Measurements from ENCODE around the gene RBP3. TPM values are rescaled to one million over a fixed set of nuclear protein-coding genes. Genes with fewer than 3 reads are reported as not detected.
A peak's percentile ranks its signal among the peaks of the same experiment; 100 is the strongest.

RBP3 gene
- total and polyA plus RNA-seq, 2 experiments from 2014 or later = 0.53 to 1.3 TPM

GRCh38 chr10:47362199-47362598 is 14.0 kb downstream of the RBP3 start:
- H3K4me1 ChIP-seq (ENCODE audit: insufficient read depth) = no peaks in the 10 kb centered on the region
- H2AFZ ChIP-seq = no peak overlapping the region
- 93% methylated on average over 3 of the region's 3 CpGs for WGBS (ENCODE audit: low lambda C conversion rate, missing lambda C conversion rate)
- no peaks in the 10 kb centered on the region for H3K9me3 ChIP-seq (ENCODE audit: low read depth)
- TF ChIP-seq EZH2 (IDR thresholded peaks at IDR 0.05; ENCODE audit: borderline replicate concordance) = no peak
- no peak for TF ChIP-seq EZH2phosphoT487 (IDR thresholded peaks at IDR 0.05; ENCODE audit: low read depth, severe bottlenecking, unreplicated experiment)
- TF ChIP-seq CTCF (IDR thresholded peaks at IDR 0.05; ENCODE audit: poor library complexity) = no peak
- no peak for DNase-seq (ENCODE audit: low spot score)
- H3K36me3 ChIP-seq (replicated peaks; ENCODE audit: insufficient read depth, low read depth) = no peaks in the 10 kb centered on the region
- no peak overlapping the region for H3K4me3 ChIP-seq
- H4K20me1 ChIP-seq (ENCODE audit: insufficient read depth, poor library complexity, severe bottlenecking) = no peaks in the 10 kb centered on the region
- no peak overlapping the region for H3K27ac ChIP-seq
- no peaks in the 10 kb centered on the region for H3K9me2 ChIP-seq (replicated peaks; ENCODE audit: insufficient read depth)
- H3K4me2 ChIP-seq = no peak overlapping the region
- H3K27me3 ChIP-seq = no peaks in the 10 kb centered on the region
- H3K79me2 ChIP-seq = no peaks in the 10 kb centered on the region

GRCh38 chr10:47363781-47364180 is 15.6 kb downstream of the RBP3 start:
- Histone ChIP-seq H2AFZ (no peak overlapping the region), H3K27ac (no peak overlapping the region), H3K36me3 (replicated peaks; ENCODE audit: insufficient read depth, low read depth) (no peaks in the 10 kb centered on the region), H3K4me1 (ENCODE audit: insufficient read depth) (no peaks in the 10 kb centered on the region), H3K9me2 (replicated peaks; ENCODE audit: insufficient read depth) (no peaks in the 10 kb centered on the region), H4K20me1 (ENCODE audit: insufficient read depth, poor library complexity, severe bottlenecking) (no peaks in the 10 kb centered on the region), H3K9me3 (ENCODE audit: low read depth) (no peaks in the 10 kb centered on the region), H3K79me2 (no peaks in the 10 kb centered on the region), H3K27me3 (no peaks in the 10 kb centered on the region), H3K4me3 (no peak overlapping the region), H3K4me2 (no peak overlapping the region)
- TF ChIP-seq CTCF (IDR thresholded peaks at IDR 0.05; ENCODE audit: poor library complexity) (no peak), EZH2 (IDR thresholded peaks at IDR 0.05; ENCODE audit: borderline replicate concordance) (no peak), EZH2phosphoT487 (IDR thresholded peaks at IDR 0.05; ENCODE audit: low read depth, severe bottlenecking, unreplicated experiment) (no peak)
- DNase-seq (ENCODE audit: low spot score) = peak; percentile 59
- 60% methylated on average over 3 of the region's 3 CpGs for WGBS (ENCODE audit: low lambda C conversion rate, missing lambda C conversion rate)

- H3K9me3 ChIP-seq (ENCODE audit: low read depth) = no peaks in the 10 kb centered on the region
- TF ChIP-seq EZH2 (IDR thresholded peaks at IDR 0.05; ENCODE audit: borderline replicate concordance) (no peak), CTCF (IDR thresholded peaks at IDR 0.05; ENCODE audit: poor library complexity) (no peak), EZH2phosphoT487 (IDR thresholded peaks at IDR 0.05; ENCODE audit: low read depth, severe bottlenecking, unreplicated experiment) (no peak)
- no peaks in the 10 kb centered on the region for H3K79me2 ChIP-seq
- H4K20me1 ChIP-seq (ENCODE audit: insufficient read depth, poor library complexity, severe bottlenecking) = no peaks in the 10 kb centered on the region
- H2AFZ ChIP-seq = no peak overlapping the region
- no peaks in the 10 kb centered on the region for H3K36me3 ChIP-seq (replicated peaks; ENCODE audit: insufficient read depth, low read depth)
- H3K9me2 ChIP-seq (replicated peaks; ENCODE audit: insufficient read depth) = no peaks in the 10 kb centered on the region
- 57% methylated on average over 4 of the region's 4 CpGs for WGBS (ENCODE audit: low lambda C conversion rate, missing lambda C conversion rate)
- no peaks in the 10 kb centered on the region for H3K4me1 ChIP-seq (ENCODE audit: insufficient read depth)
- H3K4me2 ChIP-seq = peak overlapping the region; percentile 34
- no peak for DNase-seq (ENCODE audit: low spot score)
- no peak overlapping the region for H3K4me3 ChIP-seq
- H3K27me3 ChIP-seq = no peaks in the 10 kb centered on the region
- no peak overlapping the region for H3K27ac ChIP-seq
Measured at GRCh38 chr10:47364366-47364765, 16.2 kb downstream of the RBP3 start.

- Histone ChIP-seq H3K9me3 (ENCODE audit: low read depth) (no peaks in the 10 kb centered on the region), H3K27me3 (no peaks in the 10 kb centered on the region), H3K36me3 (replicated peaks; ENCODE audit: insufficient read depth, low read depth) (no peaks in the 10 kb centered on the region), H4K20me1 (ENCODE audit: insufficient read depth, poor library complexity, severe bottlenecking) (no peaks in the 10 kb centered on the region), H3K4me3 (no peak overlapping the region), H2AFZ (no peak overlapping the region), H3K79me2 (no peaks in the 10 kb centered on the region), H3K4me1 (ENCODE audit: insufficient read depth) (no peaks in the 10 kb centered on the region), H3K27ac (no peak overlapping the region), H3K4me2 (no peak overlapping the region), H3K9me2 (replicated peaks; ENCODE audit: insufficient read depth) (no peaks in the 10 kb centered on the region)
- 95% methylated on average over 6 of the region's 6 CpGs for WGBS (ENCODE audit: low lambda C conversion rate, missing lambda C conversion rate)
- no peak for DNase-seq (ENCODE audit: low spot score)
- no peak for TF ChIP-seq EZH2 (IDR thresholded peaks at IDR 0.05; ENCODE audit: borderline replicate concordance)
- no peak for TF ChIP-seq CTCF (IDR thresholded peaks at IDR 0.05; ENCODE audit: poor library complexity)
- no peak for TF ChIP-seq EZH2phosphoT487 (IDR thresholded peaks at IDR 0.05; ENCODE audit: low read depth, severe bottlenecking, unreplicated experiment)
Measured at GRCh38 chr10:47364911-47365310, 16.7 kb downstream of the RBP3 start.

Measured in hepatocyte (in vitro differentiated cells).